Smooth muscle cell (in vitro differentiated cells): ENCODE results near the gene DHRSX. TPM values are rescaled to one million over a fixed set of nuclear protein-coding genes. Genes with fewer than 3 reads are reported as not detected.
"Not testable (repeated sequence)": the region's sequence is repeated elsewhere in the genome, so short reads cannot be mapped to it uniquely, and the experiment has no call there.

ENCODE experiments used
- DNase-seq: peaks from one replicate; lab custom pipeline; 2025; ENCODE audit not compliant: unreplicated experiment; lab: John Stamatoyannopoulos, UW
- H2AFZ ChIP-seq: fragments of 200-600 bp; sonication (generic); 2 replicates; pipeline ENCODE4 v1.6.0; 2016; ENCODE audit warnings: antibody characterized with exemption, low read depth, mild to moderate bottlenecking
- H3F3A ChIP-seq: fragments of 200-600 bp; sonication (generic); 2 replicates; pipeline ENCODE4 v1.6.0; 2017; ENCODE audit warnings: antibody characterized with exemption, low read depth
- H3K27ac ChIP-seq: fragments of 200-600 bp; sonication (generic); 2 replicates; pipeline ENCODE4 v1.5.1; 2016; ENCODE audit warnings: low read depth, mild to moderate bottlenecking
- H3K27me3 ChIP-seq: fragments of 200-600 bp; sonication (generic); 2 replicates; pipeline ENCODE4 v1.6.1; 2016; ENCODE audit warnings: low read depth, mild to moderate bottlenecking
- H3K36me3 ChIP-seq: fragments of 200-600 bp; sonication (generic); 2 replicates; pipeline ENCODE4 v1.5.1; 2016; ENCODE audit warnings: low read depth
- H3K4me1 ChIP-seq: fragments of 200-600 bp; sonication (generic); 2 replicates; pipeline ENCODE4 v1.5.1; 2016; ENCODE audit warnings: low read depth
- H3K4me2 ChIP-seq: fragments of 200-600 bp; sonication (generic); 2 replicates; pipeline ENCODE4 v1.6.0; 2016; ENCODE audit warnings: mild to moderate bottlenecking
- H3K4me3 ChIP-seq: fragments of 200-600 bp; sonication (generic); 2 replicates; pipeline ENCODE4 v1.5.1; 2016; ENCODE audit warnings: mild to moderate bottlenecking
- H3K79me2 ChIP-seq: fragments of 200-600 bp; sonication (generic); 2 replicates; pipeline ENCODE4 v1.6.0; 2016; ENCODE audit warnings: low read depth, mild to moderate bottlenecking
- H3K9ac ChIP-seq: fragments of 200-600 bp; sonication (generic); 2 replicates; pipeline ENCODE4 v1.6.0; 2016; ENCODE audit warnings: low read depth
- H3K9me3 ChIP-seq: fragments of 200-600 bp; sonication (generic); replicated peaks from 2 replicates; pipeline ENCODE4 v1.5.1; 2016; ENCODE audit warnings: low read depth
- H4K20me1 ChIP-seq: fragments of 200-600 bp; sonication (generic); 2 replicates; pipeline ENCODE4 v1.6.0; 2016; ENCODE audit warnings: low read depth
- WGBS: methylation state at CpG from one replicate; pipeline ENCODE4 v1.1.7; 2016; ENCODE audit warnings: low lambda C conversion rate; 5-methylcytosine and 5-hydroxymethylcytosine counted together
- polyA plus RNA-seq: library from polyadenylated mRNA; unstranded; fragments of >200 nt; fragmentation: Nextera tagmentation; extraction: Ambion mirVana; gene quantifications from 2 replicates; pipeline ENCODE4 v1.2.1, GENCODE V29; 2016
- total RNA-seq: library from RNA; depleted of rRNA; stranded (reverse); fragments of >200 nt; gene quantifications from 2 replicates; pipeline ENCODE4 v1.2.3, GENCODE V29; 2014
- TF ChIP-seq, protein P1 (sequence below): fragments of 200-600 bp; sonication (generic); IDR thresholded peaks from 2 replicates; pipeline ENCODE4 v1.5.1; 2017; ENCODE audit warnings: borderline replicate concordance, mild to moderate bottlenecking, antibody characterized with exemption; ENCODE audit not compliant: insufficient read depth, poor library complexity, severe bottlenecking

Gene DHRSX
- total and polyA plus RNA-seq, 2 experiments from 2014 or later: 32.5 to 49.9 TPM

- Histone ChIP-seq H3K9ac (no peak overlapping the region), H3K9me3 (no peaks in the 10 kb centered on the region), H3K4me3 (no peak overlapping the region), H4K20me1 (no peaks in the 10 kb centered on the region), H3K27ac (no peak overlapping the region), H3K36me3 (no peaks in the 10 kb centered on the region), H3F3A (no peaks in the 10 kb centered on the region), H3K4me1 (no peaks in the 10 kb centered on the region), H3K27me3 (no peaks in the 10 kb centered on the region), H3K79me2 (no peaks in the 10 kb centered on the region), H2AFZ (no peak overlapping the region), H3K4me2 (no peak overlapping the region)
- TF ChIP-seq, protein P1, sequence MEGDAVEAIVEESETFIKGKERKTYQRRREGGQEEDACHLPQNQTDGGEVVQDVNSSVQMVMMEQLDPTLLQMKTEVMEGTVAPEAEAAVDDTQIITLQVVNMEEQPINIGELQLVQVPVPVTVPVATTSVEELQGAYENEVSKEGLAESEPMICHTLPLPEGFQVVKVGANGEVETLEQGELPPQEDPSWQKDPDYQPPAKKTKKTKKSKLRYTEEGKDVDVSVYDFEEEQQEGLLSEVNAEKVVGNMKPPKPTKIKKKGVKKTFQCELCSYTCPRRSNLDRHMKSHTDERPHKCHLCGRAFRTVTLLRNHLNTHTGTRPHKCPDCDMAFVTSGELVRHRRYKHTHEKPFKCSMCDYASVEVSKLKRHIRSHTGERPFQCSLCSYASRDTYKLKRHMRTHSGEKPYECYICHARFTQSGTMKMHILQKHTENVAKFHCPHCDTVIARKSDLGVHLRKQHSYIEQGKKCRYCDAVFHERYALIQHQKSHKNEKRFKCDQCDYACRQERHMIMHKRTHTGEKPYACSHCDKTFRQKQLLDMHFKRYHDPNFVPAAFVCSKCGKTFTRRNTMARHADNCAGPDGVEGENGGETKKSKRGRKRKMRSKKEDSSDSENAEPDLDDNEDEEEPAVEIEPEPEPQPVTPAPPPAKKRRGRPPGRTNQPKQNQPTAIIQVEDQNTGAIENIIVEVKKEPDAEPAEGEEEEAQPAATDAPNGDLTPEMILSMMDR: no peak
- 96% methylated on average over 8 of the region's 8 CpGs for WGBS
- no peak for DNase-seq
Observed at GRCh38 chrX:2520539-2520938, 19.8 kb upstream of the DHRSX start.

GRCh38 chrX:2519638-2520037 lies 18.9 kb upstream of the DHRSX start:
- H3K27ac ChIP-seq, H3K36me3 ChIP-seq, H3K9ac ChIP-seq, DNase-seq, H3K4me2 ChIP-seq, H3K79me2 ChIP-seq, H3K9me3 ChIP-seq, H3F3A ChIP-seq, H4K20me1 ChIP-seq, H3K27me3 ChIP-seq, H2AFZ ChIP-seq, H3K4me1 ChIP-seq, H3K4me3 ChIP-seq: not testable (repeated sequence)
- 52% methylated on average over 3 of the region's 3 CpGs for WGBS

DNA sequence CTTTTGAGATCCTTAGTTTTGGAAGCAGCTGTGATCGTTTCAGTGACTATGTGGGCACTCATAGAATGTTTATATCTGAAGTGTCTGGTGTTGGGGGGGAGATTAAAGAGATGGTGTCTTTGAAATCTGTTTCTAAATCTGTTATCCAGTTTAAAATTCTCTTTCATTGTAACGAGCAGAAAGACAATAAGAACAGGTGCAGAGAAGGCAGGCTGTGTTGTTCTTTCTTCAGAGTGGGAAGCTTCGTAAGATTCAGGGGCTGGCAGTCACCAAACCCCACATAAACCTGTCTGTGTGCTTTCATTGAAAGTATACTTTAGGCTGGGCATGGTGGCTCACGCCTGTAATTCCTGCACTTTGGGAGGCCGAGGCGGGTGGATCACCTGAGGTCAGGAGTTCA lies 16.3 kb upstream of the DHRSX start:
- TF ChIP-seq, protein P1: no peak
- Histone ChIP-seq H3K9ac (no peak overlapping the region), H3K79me2 (no peaks in the 10 kb centered on the region), H3K27ac (no peak overlapping the region), H3F3A (no peaks in the 10 kb centered on the region), H3K4me1 (no peaks in the 10 kb centered on the region), H3K9me3 (no peaks in the 10 kb centered on the region), H4K20me1 (no peaks in the 10 kb centered on the region), H2AFZ (no peak overlapping the region), H3K4me2 (no peak overlapping the region), H3K4me3 (no peak overlapping the region), H3K36me3 (no peaks in the 10 kb centered on the region), H3K27me3 (no peaks in the 10 kb centered on the region)
- 93% methylated on average over 6 of the region's 6 CpGs for WGBS
- DNase-seq: no peak

DNA sequence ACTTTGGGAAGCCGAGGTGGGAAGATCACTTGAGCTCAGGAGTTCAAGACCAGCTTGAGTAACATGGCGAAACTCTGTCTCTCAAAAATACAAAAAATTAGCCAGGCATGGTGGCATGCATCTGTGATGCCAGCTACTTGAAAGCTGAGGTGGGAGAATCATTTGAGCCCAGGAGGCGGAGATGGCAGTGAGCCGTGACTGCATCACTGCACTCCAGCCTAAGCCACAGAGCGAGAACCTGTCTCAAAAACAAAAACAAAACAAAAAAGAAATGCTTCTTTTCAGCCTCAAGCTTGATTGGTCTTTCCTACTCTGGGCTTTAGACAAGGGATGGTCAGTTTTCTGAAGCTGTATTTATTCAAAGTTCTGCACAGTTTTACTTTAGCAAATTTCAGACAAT lies 15.8 kb upstream of the DHRSX start:
- Histone ChIP-seq H3K27me3 (no peaks in the 10 kb centered on the region), H3K9me3 (no peaks in the 10 kb centered on the region), H4K20me1 (no peaks in the 10 kb centered on the region), H3K36me3 (no peaks in the 10 kb centered on the region), H3K9ac (no peak overlapping the region), H3K4me3 (no peak overlapping the region), H2AFZ (no peak overlapping the region), H3K79me2 (no peaks in the 10 kb centered on the region), H3F3A (no peaks in the 10 kb centered on the region), H3K4me1 (no peaks in the 10 kb centered on the region), H3K4me2 (no peak overlapping the region), H3K27ac (no peak overlapping the region)
- no peak for DNase-seq
- TF ChIP-seq, protein P1: no peak
- WGBS: 91% methylated on average over 5 of the region's 5 CpGs
